ENCODE measurements around the gene STARD8.
A peak's percentile ranks its signal among the peaks of the same experiment; 100 is the strongest.
"Not testable (repeated sequence)": the region's sequence is repeated elsewhere in the genome, so short reads cannot be mapped to it uniquely, and the experiment has no call there.

The STARD8 gene

DNA sequence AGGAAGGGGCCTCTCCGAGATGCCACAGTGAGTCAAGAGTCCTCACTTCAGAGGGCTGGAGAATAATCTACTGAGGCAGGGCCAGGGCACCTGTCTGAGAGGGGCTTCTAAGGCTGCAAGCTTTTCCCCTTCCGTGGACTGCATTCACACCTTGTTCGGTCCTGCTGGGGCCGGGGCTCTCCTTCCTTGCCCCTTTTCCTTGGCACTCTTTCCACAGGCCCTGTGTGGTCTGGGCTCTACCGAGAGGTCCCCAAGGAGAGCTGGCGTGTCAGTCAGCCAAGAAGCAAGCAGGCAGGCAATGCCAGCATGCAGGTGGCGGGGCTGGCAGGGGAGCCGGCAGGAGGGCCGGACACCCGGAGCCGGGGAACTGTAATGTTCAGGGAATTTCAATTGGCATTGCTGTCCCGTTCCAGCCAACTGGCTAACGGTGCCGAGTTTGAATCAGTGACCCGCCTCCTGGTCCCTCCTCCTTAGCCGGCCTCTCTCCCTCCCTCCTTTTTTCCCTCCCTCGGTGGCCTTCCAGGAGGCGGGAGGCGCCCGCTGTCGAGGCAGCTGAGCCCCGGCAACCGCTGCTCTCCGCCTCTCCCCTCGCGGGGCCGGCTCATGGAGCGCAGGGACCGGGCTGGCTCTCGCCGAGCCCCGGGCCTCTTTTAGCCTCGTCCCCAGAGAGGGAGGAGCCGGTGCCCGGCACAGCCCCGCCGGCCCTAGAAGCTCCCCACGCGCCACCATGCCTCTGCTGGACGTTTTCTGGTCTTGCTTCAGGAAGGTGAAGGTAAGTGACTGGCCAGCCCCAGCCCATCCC, at the start of gene STARD8:
Gene STARD8, plus strand, starts transcription at position 511 of the 802 bp plus-strand sequence. Its CDS starts 217 bp downstream, at position 728.
- peak; percentile 1 for DNase-seq

GRCh38 chrX:68598841-68599240, 48.6 kb upstream of the STARD8 start:
- DNase-seq: peak; percentile 29

DNA sequence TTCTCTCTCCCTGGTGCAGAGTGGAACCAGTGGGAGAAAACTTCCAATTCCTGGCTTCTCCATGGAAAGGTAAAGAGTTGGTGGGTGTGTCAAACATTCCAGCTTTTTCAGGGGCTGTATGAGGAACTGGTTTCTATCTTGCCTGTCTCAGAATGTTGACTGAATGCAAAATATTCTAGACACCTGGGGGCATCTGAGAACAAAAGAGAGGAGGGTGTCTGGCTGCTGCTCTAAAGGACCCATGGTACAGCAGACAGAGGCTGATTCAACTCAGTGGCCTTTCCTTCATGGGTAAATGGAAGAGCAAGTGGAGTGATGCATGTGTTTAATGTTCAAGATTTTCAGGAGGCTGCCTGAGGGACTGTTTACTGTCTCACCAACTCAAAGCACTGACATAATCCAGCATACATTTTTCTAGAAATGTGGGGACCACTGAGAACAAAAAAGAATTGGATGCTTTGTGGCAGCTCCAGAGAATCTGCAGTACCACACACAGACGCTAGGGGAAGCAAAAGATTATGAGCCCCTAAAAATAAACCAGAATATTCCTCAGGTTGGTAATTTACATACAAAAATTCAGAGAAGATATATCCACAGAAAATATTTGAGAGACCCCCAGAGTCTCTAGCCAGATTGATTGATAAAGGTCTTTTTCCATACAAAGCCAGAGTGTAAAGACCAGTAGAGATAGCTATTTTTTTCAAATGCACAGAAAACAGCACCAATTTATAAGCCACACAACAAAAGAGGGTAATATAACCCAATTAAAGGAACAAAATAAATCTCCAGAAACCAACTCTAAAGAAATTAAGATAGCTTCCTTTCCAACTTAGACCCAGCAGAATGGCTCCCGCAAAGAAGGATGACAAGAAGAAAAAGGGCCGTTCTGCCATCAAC, 48.0 kb upstream of the STARD8 start:
- DNase-seq: no peak

- DNase-seq: not testable (repeated sequence)
Observed at GRCh38 chrX:68604216-68604615, 43.2 kb upstream of the STARD8 start.

DNA sequence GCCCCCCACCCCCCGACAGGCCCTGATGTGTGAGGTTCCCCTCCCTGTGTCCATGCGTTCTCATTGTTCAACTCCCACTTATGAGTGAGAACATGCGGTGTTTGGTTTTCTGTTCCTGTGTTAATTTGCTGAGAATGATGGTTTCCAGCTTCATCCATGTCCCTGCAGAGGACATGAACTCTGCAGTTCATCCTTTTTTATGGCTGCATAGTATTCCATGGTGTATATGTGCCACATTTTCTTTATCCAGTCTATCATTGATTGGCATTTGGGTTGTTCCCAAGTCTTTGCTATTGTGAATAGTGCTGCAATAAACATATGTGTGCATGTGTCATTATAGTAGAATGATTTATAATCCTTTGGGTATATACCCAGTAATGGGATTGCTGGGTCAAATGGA, 32.7 kb upstream of the STARD8 start:
- DNase-seq: not testable (repeated sequence)

DNA sequence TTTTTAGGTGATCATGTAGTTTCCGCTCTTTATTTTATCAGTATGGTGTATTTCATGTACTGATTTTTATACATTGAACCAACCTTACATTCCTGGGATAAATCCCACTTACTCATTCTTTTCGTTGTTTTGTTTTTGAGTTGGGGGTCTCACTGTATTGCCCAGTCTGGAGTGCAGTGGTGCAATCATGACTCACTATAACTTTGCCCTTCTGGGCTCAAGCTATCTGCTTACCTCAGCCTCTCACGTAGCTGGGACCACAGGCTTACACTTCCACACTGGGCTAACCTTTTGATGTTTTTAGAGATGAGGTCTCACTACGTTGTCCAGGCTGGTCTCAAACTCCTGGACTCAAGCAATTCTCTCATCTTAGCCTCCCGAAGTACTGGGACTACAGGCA, 19.5 kb upstream of the STARD8 start:
- DNase-seq: no peak

DNA sequence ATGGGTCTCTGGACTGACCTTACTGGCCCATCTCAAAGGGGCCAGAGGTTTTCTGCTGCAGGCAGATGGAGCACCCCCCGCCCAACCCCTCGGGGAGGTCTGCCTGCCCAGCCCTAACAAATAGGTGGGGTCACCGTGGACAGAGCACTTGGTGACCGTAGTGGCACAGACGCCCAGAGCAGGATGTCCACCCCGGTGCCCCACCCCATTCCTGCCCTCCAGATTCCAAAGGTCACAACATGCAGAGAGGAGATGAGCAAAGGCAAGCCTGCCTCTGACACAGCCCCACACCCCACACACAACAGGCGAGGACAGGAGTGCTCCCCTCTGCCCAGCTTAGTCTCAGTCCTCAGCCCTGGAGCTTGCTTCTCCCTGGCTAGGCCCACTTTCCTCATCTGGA, 17.5 kb upstream of the STARD8 start:
- not testable (repeated sequence) for DNase-seq

- DNase-seq: no peak
Observed at GRCh38 chrX:68631336-68631735, 16.1 kb upstream of the STARD8 start.

- no peak for DNase-seq
Observed at GRCh38 chrX:68632491-68632890, 15.0 kb upstream of the STARD8 start.

DNA sequence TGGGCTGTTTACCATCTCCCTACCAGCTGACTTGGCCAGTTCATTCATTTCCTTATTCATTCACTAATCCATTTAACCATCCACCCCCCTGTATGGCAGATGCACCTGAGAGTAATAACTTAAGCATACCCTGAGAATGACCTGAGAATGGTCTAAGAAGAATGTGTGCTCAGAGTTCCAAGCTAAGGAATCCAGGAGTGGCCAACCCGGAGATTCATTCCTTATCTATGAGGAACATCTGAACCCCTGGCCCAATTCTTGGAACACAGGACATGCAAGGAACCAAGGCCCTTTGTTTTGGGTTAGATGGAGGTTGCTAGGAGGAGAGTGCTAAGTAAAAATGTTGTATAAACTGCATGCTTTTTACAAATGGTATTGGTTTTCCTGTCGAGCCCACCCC, 13.5 kb upstream of the STARD8 start:
- DNase-seq: no peak

- DNase-seq: no peak
Observed at GRCh38 chrX:68634649-68635227, 12.7 kb upstream of the STARD8 start.

GRCh38 chrX:68640661-68641060, 6.8 kb upstream of the STARD8 start:
- no peak for DNase-seq

DNA sequence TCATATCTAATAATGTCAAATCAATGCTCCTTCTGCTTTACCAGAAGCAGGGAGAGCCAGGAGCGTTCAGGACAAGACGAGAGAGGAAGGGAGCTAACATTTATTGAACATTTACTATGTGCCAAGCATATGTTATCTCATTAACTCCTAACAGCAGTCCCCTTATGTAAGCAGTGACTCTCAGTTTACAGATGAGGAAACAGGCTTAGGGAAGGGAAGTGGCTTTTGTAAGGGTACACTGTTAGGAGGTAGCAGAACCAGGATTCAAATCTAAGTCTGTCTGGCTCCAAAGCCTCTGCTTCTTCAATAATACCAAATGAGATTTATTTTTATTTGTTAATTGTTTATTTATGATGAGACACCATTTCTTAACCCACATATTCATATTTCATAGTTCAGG, 2.6 kb upstream of the STARD8 start:
- peak; percentile 16 for DNase-seq

DNA sequence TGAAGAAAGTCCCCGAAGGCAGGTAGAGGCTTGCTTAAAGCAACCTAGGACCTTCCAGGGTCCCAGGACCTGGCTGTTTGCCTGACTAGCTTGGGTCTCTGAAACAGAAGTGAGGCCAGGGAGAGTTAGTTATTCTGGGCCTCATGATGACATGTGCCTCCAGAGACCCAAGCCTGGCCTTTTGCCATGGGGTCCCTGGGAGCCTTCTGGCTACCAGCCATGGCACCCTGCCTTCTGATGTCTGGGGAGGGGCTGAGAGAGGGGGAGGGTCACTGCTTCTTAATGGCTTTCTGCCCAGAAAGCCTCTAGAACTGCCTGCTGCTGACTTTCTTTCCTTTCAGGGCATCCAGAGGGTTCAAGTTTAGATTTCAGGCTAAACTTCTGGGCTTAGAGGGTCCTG, 1.0 kb upstream of the STARD8 start:
- DNase-seq: no peak

- no peak for DNase-seq
Observed at GRCh38 chrX:68648960-68649359, 1.5 kb downstream of the STARD8 start.

DNA sequence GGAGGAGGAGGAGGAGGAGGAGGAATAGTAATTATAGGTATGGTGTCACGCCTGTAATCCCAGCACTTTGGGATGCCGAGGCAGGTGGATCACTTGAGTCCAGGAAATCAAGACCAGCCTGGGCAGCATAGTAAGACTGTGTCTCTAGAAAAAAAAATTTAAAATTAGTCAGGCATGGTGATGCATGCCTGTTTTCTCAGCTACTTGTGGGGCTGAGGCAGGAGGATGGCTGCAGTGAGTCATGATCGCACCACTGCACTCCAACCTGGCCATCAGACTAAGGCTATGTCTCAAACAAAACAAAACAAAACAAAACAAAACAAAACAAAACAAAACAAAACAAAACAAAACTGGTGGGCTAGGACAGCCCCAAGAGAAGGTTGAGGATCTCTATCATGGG, 3.0 kb downstream of the STARD8 start:
- no peak for DNase-seq

GRCh38 chrX:68651110-68651509, 3.6 kb downstream of the STARD8 start:
- no peak for DNase-seq

- DNase-seq: no peak
Observed at GRCh38 chrX:68652326-68653170, 5.1 kb downstream of the STARD8 start.

- DNase-seq: no peak
Observed at GRCh38 chrX:68654693-68655092, 7.2 kb downstream of the STARD8 start.

GRCh38 chrX:68656473-68656872, 9.0 kb downstream of the STARD8 start:
- not testable (repeated sequence) for DNase-seq

GRCh38 chrX:68658530-68658929, 11.1 kb downstream of the STARD8 start:
- no peak for DNase-seq

- DNase-seq: no peak
Observed at GRCh38 chrX:68659385-68659784, 11.9 kb downstream of the STARD8 start.

GRCh38 chrX:68659786-68660185, 12.3 kb downstream of the STARD8 start:
- DNase-seq: no peak
